Thymus (tissue), 11 donors: ENCODE measurements around the gene SIGMAR1. TPM values are rescaled to one million over a fixed set of nuclear protein-coding genes. Genes with fewer than 3 reads are reported as not detected.
A peak's percentile ranks its signal among the peaks of the same experiment; 100 is the strongest.

Experiments used
- DNase-seq, 9 donors: peaks; one replicate each; pipeline ENCODE4 v3.0.0-alpha.2; 2013; ENCODE audit warnings: low spot score in 9 of 9, low read depth in 6 of 9, missing footprints in 1 of 9
- H3K27ac ChIP-seq, 2 donors: one replicate each; pipeline ENCODE4 v1.5.1; 2013; ENCODE audit warnings: control low read depth in 1 of 2, low read depth in 1 of 2, low read length in 1 of 2, mild to moderate bottlenecking in 1 of 2, moderate library complexity in 1 of 2
- H3K27me3 ChIP-seq, 2 donors: one replicate each; pipeline ENCODE4 v1.5.1; 2013; ENCODE audit warnings: low read length in 1 of 2; ENCODE audit not compliant: control insufficient read depth in 2 of 2, insufficient read depth in 1 of 2
- H3K36me3 ChIP-seq, 2 donors: one replicate each; pipeline ENCODE4 v1.5.1; 2013; ENCODE audit warnings: low read length in 1 of 2, mild to moderate bottlenecking in 1 of 2, moderate library complexity in 1 of 2; ENCODE audit not compliant: control insufficient read depth in 2 of 2, insufficient read depth in 2 of 2
- H3K4me1 ChIP-seq, 2 donors: one replicate each; pipeline ENCODE4 v1.5.1; 2013; ENCODE audit warnings: low read length in 2 of 2; ENCODE audit not compliant: control insufficient read depth in 2 of 2, insufficient read depth in 2 of 2
- H3K4me3 ChIP-seq, 2 donors: one replicate each; pipeline ENCODE4 v1.5.1; 2013; ENCODE audit warnings: low read length in 2 of 2, control low read depth in 1 of 2, mild to moderate bottlenecking in 1 of 2
- H3K9me3 ChIP-seq, 2 donors: one replicate each; pipeline ENCODE4 v1.5.1; 2013; ENCODE audit warnings: low read length in 1 of 2, mild to moderate bottlenecking in 1 of 2; ENCODE audit not compliant: control insufficient read depth in 2 of 2, insufficient read depth in 1 of 2
- WGBS: extraction: QIAGEN DNeasy Blood & Tissue Kit; methylation state at CpG from one replicate; pipeline ENCODE4 v1.1.7; 2013; 5-methylcytosine and 5-hydroxymethylcytosine counted together
- polyA plus RNA-seq: library from polyadenylated mRNA; stranded (reverse); fragments of 200-250 nt; gene quantifications from one replicate; pipeline ENCODE4 v1.2.3, GENCODE V29; 2013
- total RNA-seq: library from RNA; stranded (reverse); fragments of 120-200 nt; gene quantifications from one replicate; pipeline ENCODE4 v1.2.4, GENCODE V29; 2013
- donor health status: healthy.

The SIGMAR1 gene
- total and polyA plus RNA-seq, 2 donors = 21.0 to 24.6 TPM

DNA sequence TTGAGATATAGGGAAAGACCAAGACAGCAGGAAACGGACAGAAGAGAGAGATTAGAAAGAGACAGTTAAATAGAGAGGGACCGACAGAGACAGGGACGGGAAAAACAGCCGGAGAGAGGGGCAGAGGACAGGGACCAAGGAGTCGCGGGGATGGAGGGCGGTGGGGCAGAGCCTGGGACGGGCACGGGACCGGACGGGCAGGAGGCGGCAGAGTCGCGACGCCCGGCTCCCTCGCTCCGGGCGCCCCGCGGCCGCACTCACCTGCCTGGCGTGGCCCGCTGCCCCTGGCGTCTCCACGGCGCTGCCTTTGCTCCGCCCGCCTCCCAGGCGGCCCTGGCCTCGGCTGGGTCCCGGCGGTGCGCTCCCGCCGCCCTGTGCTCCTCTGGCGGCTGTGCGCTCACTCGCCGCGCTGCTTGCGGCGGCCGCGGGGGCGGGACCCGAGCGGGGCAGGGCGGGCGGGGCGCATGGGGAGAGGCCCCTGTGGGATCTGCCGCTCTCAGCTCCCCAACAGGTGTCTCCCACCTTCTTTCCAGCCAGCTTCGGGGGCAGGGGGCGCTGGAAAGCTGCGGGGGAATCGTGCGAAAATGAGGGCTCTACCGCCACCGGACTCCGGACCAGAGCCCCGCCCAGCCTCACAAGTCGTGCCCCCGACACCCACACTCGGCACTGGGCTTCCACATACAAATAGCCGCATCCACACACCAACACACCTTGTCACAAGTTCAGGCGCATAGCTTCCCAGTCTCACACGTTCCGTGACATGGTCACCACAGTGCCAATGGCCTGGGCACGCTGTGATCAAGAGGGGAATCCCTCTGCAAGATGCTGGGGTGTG is 8.7 kb downstream of the SIGMAR1 start, which contains the start of gene ARID3C:
Gene ARID3C, minus strand, starts transcription at position 411 of the 835 bp plus-strand sequence. CDS start 1,052 bp downstream, outside the sequence.
- H3K4me1 ChIP-seq = peaks cover 0 to 2% of the 10 kb centered on the region in 2 donors
- H3K9me3 ChIP-seq = no peaks in the 10 kb centered on the region
- DNase-seq = peak in 1 of 9 donors; percentile 35
- no peak within 1 kb of the TSS for H3K27ac ChIP-seq
- no peaks in the 10 kb centered on the region for H3K36me3 ChIP-seq
- H3K4me3 ChIP-seq = peak within 1 kb of the TSS in 1 of 2 donors; percentile 42
- peaks cover 66 to 79% of the 10 kb centered on the region in 2 donors for H3K27me3 ChIP-seq
- 2% methylated on average over 69 of the region's 69 CpGs for WGBS

DNA sequence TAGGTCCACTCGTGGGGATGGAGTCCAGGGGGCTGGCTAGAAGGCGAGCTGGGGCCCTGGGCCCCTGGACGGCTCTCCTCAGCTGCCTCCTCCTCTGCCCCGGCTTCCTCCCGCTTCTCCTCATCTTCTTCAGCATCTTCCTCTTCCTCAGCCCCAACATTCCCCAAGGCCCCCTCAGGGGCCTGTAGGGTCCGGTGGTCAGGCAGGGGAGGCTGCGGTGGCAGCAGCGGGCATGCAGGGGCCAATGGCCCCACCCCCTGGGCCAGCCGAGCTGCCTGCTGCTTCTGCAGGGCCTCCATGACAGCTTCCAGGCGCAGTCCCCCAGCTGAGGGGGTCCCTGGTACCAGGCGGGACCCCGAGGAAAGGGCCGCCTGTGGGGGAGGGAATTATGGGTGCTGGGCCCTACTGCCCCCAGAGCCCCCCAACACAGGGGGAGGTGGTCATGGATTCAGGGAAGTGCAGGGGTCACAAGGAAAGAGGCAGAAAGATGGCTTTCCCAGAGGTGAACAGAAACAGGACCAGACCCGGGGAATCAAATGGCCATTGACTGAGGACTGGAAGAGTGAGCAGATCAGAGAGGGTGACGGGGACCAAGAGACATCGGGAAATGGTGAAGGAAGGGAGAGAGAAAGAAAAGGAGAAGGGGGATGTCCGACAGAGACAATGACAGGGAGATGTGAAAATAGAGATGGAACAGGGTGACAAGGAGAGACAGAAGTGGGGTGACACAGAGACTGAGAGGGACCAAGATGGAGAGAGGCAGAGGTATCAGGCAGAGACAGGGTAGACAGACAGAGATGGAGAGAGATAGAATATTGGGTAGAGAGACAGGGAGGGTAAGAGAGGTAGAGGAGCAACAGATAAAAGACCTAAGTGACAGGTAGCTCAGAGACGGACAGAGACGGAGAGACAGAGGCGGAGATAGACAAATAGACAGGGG is 9.6 kb downstream of the SIGMAR1 start:
- 41% methylated on average over 20 of the region's 20 CpGs for WGBS
- H3K9me3 ChIP-seq = no peaks in the 10 kb centered on the region
- no peak overlapping the region for H3K4me3 ChIP-seq
- H3K27ac ChIP-seq = no peak overlapping the region
- peaks cover 3% of the 10 kb centered on the region in 2 donors for H3K4me1 ChIP-seq
- H3K27me3 ChIP-seq = peaks cover 74 to 88% of the 10 kb centered on the region in 2 donors
- DNase-seq = no peak
- H3K36me3 ChIP-seq = no peaks in the 10 kb centered on the region

DNA sequence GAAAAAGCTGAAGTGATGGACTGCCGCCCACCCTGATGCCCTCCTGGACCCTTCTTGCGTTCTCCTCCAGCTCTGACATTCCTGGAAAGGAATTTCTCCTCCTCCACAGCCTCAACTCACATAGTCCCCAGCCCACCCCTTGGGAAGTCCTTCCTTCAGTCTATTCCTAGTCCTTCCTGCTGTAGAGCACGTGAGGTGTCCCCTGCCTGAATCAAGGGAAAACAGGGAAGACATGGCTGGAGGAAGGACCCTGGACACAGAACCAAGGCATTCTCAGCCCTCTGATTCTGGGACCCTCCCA is 12.5 kb downstream of the SIGMAR1 start:
- no peaks in the 10 kb centered on the region for H3K9me3 ChIP-seq
- peaks cover 3 to 10% of the 10 kb centered on the region in 2 donors for H3K4me1 ChIP-seq
- H3K27me3 ChIP-seq = peaks cover 86 to 92% of the 10 kb centered on the region in 2 donors
- DNase-seq = no peak
- no peaks in the 10 kb centered on the region for H3K36me3 ChIP-seq
- 64% methylated on average over 3 of the region's 3 CpGs for WGBS
- no peak overlapping the region for H3K27ac ChIP-seq
- no peak overlapping the region for H3K4me3 ChIP-seq

DNA sequence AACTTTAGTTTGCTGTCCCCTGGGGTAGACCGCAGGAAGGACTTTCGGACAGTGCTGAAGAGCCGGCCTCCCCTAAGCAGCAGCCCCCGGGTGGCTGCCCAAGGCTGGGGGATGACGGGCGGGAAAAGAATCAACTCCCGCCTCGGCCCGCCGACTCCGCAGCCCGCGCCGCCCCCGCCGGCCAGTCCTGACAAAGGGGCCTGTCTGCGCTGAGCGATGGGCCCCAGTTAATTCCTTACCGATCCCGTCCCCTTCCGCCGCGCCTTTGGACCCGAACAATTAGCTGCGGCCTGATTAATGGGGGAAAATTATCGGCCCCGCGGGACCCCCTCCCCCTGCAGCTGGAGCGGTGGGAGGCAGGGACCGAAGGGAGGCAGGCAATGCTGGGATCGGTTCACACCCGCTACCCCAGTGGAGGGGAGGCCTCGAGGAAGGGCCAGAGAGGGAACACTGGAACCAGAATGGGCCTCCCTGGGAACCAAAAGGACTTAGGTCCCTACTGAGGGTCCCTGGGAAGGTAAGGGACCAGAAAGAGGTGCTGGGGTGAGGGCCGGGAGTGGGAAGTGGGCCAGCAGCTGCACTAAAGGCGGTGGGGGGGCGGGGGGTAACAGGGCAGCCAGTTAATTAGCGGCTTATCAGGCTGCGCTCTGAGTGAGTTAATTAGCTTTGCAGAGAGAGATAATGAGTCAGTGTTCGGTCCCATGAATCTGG is 13.0 kb downstream of the SIGMAR1 start:
- Histone ChIP-seq H3K36me3 (no peaks in the 10 kb centered on the region), H3K4me1 (peaks cover 4 to 13% of the 10 kb centered on the region in 2 donors), H3K27ac (no peak overlapping the region), H3K27me3 (peaks cover 82 to 87% of the 10 kb centered on the region in 2 donors), H3K4me3 (no peak overlapping the region), H3K9me3 (no peaks in the 10 kb centered on the region)
- WGBS = 17% methylated on average over 39 of the region's 39 CpGs
- no peak for DNase-seq

DNA sequence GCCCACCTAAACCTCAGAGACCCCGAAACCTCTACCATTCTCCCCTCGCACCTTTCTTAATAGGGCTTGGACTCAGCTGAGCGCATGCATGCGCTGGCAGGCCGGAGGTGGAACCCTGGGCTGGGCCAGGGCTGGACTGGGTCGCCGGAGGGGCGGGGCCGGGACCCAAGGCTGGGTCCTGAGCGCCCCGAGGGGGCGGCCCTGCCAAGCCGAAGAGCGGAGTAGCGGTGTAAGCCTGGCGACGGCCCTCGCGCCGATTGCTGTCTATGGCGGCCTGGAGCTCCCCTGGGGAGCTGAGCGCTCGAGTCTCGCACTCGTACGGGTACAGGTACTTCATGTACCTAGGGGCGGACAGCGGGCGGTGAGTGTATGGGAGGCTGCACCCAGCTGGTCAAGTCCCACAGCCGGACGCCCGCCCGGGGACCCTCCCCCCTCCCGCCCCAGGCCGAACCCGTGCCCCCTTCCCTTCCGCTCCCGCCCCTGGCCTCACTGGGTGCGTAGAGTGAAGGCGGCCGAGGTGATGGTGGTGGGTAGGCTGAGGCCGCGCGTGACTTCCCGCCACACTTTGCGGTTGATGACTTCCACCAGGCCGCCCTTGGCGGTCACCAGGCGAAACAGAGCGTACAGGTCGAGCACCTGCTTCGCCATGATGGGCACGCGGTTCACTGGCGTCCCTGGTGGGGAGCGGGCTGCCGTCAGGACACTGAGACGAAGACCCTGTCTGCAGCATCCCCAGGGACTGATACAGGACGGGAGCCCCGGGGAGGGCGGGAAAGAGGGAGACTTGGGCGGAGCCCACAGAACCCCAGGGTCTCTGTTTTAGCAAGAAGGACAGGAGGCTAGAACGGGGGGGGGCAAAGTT is 14.0 kb downstream of the SIGMAR1 start:
- Histone ChIP-seq H3K4me3 (no peak overlapping the region), H3K27me3 (peaks cover 72 to 78% of the 10 kb centered on the region in 2 donors), H3K4me1 (peaks cover 9 to 18% of the 10 kb centered on the region in 2 donors), H3K9me3 (no peaks in the 10 kb centered on the region), H3K36me3 (peaks cover under 1% of the 10 kb centered on the region in 2 donors), H3K27ac (no peak overlapping the region)
- DNase-seq = no peak
- 9% methylated on average over 63 of the region's 63 CpGs for WGBS

DNA sequence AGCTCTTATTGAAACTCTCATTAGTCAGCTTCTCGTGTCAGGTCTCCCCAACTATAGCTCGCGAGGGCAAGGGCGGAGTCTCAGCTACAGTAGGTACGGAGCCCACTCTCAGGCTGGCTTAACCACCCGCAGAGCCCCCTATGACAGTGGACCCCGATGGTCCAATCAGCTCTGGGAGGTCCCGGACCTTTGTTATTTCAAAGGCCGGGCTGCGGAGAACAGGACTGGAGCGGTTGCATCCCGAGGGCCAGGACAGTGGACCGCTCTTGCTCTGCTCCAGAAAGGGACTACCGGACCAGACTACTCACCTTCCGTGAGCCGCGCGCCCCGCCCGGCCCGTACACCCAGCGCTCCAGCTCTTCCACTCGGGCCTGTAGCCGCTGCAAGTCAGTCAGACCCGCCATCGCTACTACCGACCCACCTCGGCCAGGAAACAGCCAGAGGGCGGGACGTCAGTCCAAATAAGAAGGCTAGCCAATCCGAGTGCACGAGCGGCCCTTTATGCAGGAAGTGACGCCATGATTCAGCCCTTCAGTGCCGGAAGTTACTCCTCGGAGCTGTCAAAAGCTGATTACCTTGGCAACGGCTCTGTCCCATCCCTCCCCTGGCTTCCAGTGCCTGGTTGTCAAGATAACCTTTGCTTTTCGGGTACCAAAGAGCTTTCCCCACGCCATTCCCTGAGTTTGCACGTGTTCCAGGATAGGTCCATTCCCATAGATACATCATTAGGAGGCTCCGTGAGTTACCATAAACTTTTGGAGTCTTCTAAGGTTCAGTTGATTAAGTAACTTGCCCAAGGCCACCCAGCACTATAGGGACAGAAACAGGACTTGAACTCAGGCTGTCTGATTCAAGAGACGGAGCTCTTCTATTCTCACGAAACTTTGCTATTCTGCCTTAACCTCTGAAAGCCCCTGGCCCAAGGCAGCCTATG is 17.3 kb downstream of the SIGMAR1 start, which contains the start of gene DCTN3:
Gene DCTN3, minus strand, starts transcription at position 435 of the 934 bp plus-strand sequence. Its CDS starts 31 bp downstream, at position 404.
- H3K4me3 ChIP-seq = peak within 1 kb of the TSS; percentile 69 to 90
- peaks cover 40 to 45% of the 10 kb centered on the region in 2 donors for H3K27me3 ChIP-seq
- WGBS = 6% methylated on average over 43 of the region's 43 CpGs
- peak; percentile 76 to 96 (median 88) for DNase-seq
- peaks cover 25 to 29% of the 10 kb centered on the region in 2 donors for H3K36me3 ChIP-seq
- H3K27ac ChIP-seq = no peak within 1 kb of the TSS
- no peaks in the 10 kb centered on the region for H3K9me3 ChIP-seq
- peaks cover 9 to 18% of the 10 kb centered on the region in 2 donors for H3K4me1 ChIP-seq

DNA sequence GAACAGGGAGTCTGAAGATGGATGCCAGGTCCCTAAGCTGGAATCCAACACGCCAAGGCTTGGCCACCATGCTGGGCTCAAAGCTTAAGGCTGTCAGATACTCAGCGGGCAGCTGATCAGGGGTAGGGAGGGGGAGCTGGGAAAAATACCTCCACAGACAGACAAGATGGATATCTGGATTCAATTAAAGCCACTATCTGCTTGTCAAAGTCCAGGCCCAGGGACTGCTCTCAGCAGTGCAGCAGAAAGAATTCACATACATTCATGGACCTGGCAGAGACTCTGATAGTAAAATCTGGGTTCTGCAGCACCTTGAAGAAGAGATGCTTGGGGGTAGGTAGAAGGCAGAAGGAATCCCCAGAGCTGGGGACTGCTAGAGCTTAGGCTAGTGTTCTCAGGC is 22.5 kb downstream of the SIGMAR1 start:
- DNase-seq = no peak
- H3K27me3 ChIP-seq = no peaks in the 10 kb centered on the region
- H3K9me3 ChIP-seq = peaks cover 0 to 3% of the 10 kb centered on the region in 2 donors
- 99% methylated on average over 2 of the region's 2 CpGs for WGBS
- no peak overlapping the region for H3K27ac ChIP-seq
- no peak overlapping the region for H3K4me3 ChIP-seq
- peaks cover 12 to 31% of the 10 kb centered on the region in 2 donors for H3K4me1 ChIP-seq
- H3K36me3 ChIP-seq = peaks cover 33 to 42% of the 10 kb centered on the region in 2 donors
